Measurements from ENCODE around the gene EIF2S2.

DNA sequence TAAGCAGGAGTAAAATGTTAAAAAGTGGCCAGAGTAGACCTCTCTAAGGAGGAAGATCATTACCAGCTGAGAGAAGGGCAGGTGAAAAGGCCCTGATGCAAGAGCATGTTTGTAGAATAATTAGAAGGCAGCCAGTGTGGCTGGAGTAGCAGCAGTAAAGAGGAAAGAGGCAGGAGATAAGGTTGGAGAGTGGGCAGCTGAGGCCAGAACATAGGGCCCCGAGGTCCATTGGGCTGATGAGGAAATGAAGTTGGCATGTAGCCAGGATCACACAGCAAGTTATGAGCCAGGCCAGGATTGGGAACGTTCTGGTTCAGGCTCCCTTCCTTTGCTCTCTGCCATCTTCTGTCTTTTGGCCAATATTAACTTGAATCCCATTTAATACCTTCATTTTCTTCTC, 66.7 kb downstream of the EIF2S2 start:
- TF ChIP-seq YY1 (IDR thresholded peaks at IDR 0.05; ENCODE audit: insufficient read depth, insufficient read length): no peak
- TF ChIP-seq ZNF274 (IDR thresholded peaks at IDR 0.05; ENCODE audit: low read depth, low read length): no peak
